ENCODE results near the gene COL18A1. TPM values are rescaled to one million over a fixed set of nuclear protein-coding genes. Genes with fewer than 3 reads are reported as not detected.
A peak's percentile ranks its signal among the peaks of the same experiment; 100 is the strongest.
"Not testable (repeated sequence)": the region's sequence is repeated elsewhere in the genome, so short reads cannot be mapped to it uniquely, and the experiment has no call there.

COL18A1 gene
- total RNA-seq, 1 donor from 2014 or later: 51.6 TPM

DNA sequence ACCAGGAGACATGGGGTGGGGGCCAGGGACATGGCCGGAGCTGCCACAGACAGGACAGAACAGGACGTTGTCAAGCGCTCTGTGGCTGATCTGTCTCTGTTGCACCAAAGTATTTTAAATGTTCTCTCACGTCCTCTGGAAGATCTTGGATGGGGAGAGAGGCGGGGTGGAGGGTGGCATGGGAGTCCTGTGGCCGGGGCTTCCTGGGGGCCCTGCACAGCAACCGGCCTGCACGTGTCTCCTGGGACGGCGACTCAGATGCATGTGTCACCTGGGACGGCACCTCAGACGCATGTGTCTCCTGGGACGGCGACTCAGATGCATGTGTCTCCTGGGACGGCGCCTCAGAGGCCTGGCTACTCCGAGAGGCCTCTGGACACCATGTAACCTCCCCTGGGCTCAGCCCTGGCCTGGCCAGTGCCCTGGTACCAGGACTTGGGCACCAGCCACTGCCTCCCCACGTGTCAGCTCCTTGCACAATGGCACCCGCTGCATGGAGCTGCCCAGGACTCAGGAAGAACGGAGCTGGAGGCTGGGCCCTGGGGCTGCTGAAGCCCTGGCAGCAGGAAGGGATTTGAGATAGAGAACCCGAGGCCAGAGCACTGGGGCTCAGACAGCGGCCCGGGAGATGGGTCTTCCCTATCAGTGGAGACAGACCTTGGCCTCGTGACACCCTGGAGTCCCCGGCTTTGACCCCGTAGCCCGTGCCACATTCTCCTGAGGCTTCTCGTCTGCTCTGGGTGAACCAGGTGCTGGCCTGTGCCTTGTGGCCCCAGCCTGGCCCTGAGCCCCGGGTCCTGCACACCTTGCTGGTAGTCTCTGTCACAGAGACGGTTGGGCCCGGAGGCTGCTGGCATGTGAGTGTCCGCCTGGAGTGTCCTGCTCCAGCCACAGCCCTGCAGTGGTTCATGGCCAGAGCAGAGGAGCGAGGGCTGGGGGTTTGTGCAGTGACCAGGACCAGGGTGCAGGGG is 152.0 kb downstream of the COL18A1 start:
- peak; percentile 71 for DNase-seq (ENCODE audit: missing footprints)
- intact Hi-C loops (cut with DNase I): loop anchor here (5.0 kb wide), 1 partner anchor 35 kb away; no protein-coding TSS in a partner anchor
- ATAC-seq: no peak

- intact Hi-C loops (cut with DNase I): loop anchor here (5.0 kb wide), 1 partner anchor 35 kb away; no protein-coding TSS in a partner anchor
- peak; percentile 48 for DNase-seq (ENCODE audit: missing footprints)
- no peak for ATAC-seq
Measured at GRCh38 chr21:45557616-45558043, 152.7 kb downstream of the COL18A1 start.

DNA sequence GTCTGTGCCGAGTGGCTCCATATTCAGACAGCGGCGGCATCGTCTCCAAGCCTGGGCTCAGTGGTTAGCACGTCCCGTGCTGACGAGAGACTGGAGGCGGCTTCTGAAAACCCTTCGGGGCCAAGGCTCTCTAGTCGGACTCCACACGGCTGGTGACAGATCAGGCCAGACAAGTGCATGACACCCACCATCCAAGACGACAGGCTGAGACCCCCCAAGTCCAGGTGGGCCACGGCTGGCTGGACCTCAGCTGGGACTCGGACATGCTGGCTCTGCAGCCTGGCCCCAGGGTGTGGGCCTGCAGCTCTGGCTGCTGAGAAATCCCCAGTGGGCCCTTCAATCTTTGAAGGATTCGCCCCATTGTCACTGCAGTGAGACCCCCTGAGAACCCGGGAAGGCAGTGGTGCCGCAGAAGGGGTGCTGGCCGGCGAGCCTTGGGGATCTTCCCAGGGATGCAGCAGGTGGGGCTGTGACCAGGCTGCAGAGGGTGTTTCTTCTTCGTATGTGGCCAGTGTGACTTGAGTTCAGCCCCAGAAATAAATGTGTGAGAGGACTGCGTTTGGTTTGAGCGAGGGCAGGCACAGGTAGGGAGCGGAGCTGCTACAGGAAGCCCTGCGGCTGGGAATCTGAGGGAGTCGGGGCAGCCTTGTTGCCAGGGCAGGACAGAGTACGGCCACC is 153.2 kb downstream of the COL18A1 start:
- ATAC-seq (no peak), DNase-seq (ENCODE audit: missing footprints) (peak; percentile 63)
- intact Hi-C loops (cut with DNase I): loop anchor here (5.0 kb wide), 1 partner anchor 34 kb away; no protein-coding TSS in a partner anchor

GRCh38 chr21:45559216-45560105 is 154.5 kb downstream of the COL18A1 start:
- intact Hi-C loops (cut with DNase I): loop anchor here (5.0 kb wide), 1 partner anchor 33 kb away; no protein-coding TSS in a partner anchor
- ATAC-seq: no peak
- peak; percentile 41 for DNase-seq (ENCODE audit: missing footprints)

DNA sequence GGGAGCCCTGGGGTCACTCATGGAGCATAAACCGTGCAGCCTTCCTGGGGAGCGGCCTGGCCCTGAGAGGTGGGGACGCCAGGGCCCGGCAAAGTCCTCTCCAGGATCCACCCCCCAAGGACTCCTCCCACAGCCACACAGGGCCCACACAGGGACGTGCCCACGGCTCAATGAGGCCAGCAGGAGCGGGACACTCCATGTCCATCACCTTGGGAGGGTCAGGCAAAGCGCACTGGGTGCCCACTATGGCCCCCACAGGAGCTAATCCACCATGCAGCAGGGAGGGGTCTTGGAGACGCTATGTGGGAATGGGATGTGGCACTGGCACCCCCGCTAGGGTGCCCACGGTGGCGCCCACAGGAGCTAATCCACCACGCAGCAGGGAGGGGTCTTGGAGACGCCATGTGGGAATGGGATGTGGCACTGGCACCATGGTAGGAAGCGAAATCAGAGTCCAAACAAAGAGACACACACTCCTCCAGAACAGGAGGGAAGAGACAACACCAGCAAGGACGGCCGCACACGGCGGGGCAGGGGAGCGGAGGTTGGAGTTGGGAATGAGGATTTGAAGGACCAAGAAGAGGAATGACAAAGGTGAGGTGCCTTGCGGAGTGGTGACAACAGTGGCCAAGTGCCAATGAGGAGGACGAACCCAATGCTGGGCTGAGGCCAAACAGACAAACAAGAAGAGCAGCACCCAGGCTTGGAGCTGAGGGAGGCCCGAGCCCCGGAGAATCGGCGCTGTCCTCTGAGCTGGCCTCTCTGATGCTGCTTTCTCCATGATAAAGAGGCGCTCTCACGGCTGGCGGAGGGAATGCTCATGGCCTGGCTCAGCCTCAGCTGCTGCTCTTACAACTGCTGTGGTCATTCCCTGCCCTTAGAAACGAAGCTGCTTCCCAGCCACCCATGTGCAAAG is 155.4 kb downstream of the COL18A1 start:
- ATAC-seq (no peak), DNase-seq (ENCODE audit: missing footprints) (peak; percentile 45)
- intact Hi-C loops (cut with DNase I): no loop called here

- ATAC-seq; intact Hi-C loops (cut with DNase I): not testable (repeated sequence)
- peak; percentile 40 for DNase-seq (ENCODE audit: missing footprints)
Measured at GRCh38 chr21:45561241-45561640, 156.3 kb downstream of the COL18A1 start.

- intact Hi-C loops (cut with DNase I): no loop called here
- no peak for DNase-seq (ENCODE audit: missing footprints)
Measured at GRCh38 chr21:45562402-45562801, 157.4 kb downstream of the COL18A1 start.

DNA sequence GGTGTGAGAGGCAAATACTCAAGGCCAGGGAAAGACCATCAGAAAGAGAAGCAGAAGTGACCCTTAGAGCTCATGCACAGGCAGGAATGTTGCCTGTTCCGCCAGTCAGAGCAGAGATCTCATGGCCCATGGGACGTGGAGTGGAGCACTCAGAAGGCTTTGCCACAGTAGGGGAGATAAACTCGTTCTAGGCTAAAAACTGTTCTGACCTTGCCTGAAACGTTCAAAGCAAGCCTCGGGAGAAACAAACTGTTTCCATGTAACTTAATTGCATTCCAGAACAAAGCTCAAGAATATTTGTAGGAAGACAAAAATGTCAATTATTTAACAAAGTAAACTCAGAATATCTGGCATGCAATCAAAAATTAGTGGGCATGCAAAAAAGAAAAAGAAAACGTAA is 158.0 kb downstream of the COL18A1 start:
- ATAC-seq: no peak
- intact Hi-C loops (cut with DNase I): no loop called here
- no peak for DNase-seq (ENCODE audit: missing footprints)

More at GRCh38 chr21:45562402-45562801, 157.4 kb downstream of the COL18A1 start:
- no peak for ATAC-seq

Small RNAs within 50 kb of the gene (microRNA-seq; reads per million reads assigned to microRNA genes)
- 2.2 reads per million for gene MIR6815

Other genes with a start within 250 kb of the COL18A1 start
- gene POFUT2, start 117.3 kb upstream of the COL18A1 start, total RNA-seq: 16.9 TPM
- gene SLC19A1, start 137.3 kb downstream of the COL18A1 start, total RNA-seq: 8.2 TPM
- 3.7 TPM for gene PCBP3, start 238.6 kb downstream of the COL18A1 start, total RNA-seq

Measured in Right ventricle myocardium inferior (tissue), 1 donor.